Bladder microvascular endothelial cell (primary cell): ENCODE data around the gene DCUN1D5. TPM values are rescaled to one million over a fixed set of nuclear protein-coding genes. Genes with fewer than 3 reads are reported as not detected.

Source experiments
- total RNA-seq: library from RNA; depleted of rRNA; stranded (reverse); fragments of >200 nt; gene quantifications from 2 replicates; pipeline ENCODE4 v1.2.3, GENCODE V29; 2014

DCUN1D5 gene
- total RNA-seq, result 26.6 and 41.9 TPM in 2 replicates

DNA sequence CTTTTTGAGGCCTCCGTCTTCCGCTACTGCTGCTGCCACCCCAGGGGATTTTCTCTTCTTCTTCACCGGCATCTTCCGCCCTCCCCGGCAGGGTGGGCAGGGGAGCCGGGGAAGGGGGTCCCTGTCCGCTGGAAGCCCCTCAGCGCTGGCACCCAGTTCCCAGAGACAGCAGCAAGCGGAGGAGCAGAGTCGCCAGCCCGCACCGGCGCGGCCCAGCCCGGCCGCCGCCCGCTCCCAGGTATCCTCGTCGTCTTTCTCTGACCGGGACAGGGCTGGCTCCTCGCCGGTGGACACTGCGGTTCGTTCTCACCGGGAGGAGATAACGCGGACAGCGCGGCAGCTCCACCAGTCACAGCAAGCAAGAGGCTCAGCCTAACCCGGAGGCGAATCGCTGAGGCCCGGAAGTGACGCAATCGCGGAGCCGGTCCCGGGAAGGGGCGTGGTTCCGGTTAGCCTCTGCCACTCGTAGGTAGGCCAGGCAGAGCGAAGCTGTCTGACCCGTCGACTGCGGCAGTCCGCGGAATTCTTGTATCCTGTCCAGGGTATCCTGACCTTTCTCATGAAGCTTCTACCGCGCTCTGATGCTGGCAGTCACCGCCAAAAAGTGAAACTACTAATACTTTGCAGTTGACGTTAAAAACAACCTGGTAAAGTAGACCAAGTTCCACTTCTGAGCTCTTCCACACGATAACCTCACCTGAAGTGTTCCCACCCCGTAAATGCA lies at the start of gene DCUN1D5:
Gene DCUN1D5, minus strand, starts transcription at position 360 of the 724 bp plus-strand sequence. Its CDS starts 288 bp downstream, at position 72.

GRCh38 chr11:103108933-103109817 lies 17.2 kb upstream of the DCUN1D5 start, which contains the start of gene DYNC2H1:
Gene DYNC2H1, plus strand, starts transcription at chr11:103109426. Its CDS starts 149 bp downstream, at chr11:103109575.

Other genes with a start within 250 kb of the DCUN1D5 start
- not detected in 2 replicates for gene MMP3, start 248.6 kb downstream of the DCUN1D5 start, total RNA-seq
- gene MMP12, start 217.2 kb downstream of the DCUN1D5 start, total RNA-seq, result not detected in 2 replicates
- gene MMP13, start 136.4 kb downstream of the DCUN1D5 start, total RNA-seq, result not detected in 2 replicates
- 4.6 and 4.7 TPM in 2 replicates for gene DYNC2H1, start 17.3 kb upstream of the DCUN1D5 start, total RNA-seq